ENCODE data around the gene BAZ2B.
"Not testable (repeated sequence)": the region's sequence is repeated elsewhere in the genome, so short reads cannot be mapped to it uniquely, and the experiment has no call there.

The BAZ2B gene

DNA sequence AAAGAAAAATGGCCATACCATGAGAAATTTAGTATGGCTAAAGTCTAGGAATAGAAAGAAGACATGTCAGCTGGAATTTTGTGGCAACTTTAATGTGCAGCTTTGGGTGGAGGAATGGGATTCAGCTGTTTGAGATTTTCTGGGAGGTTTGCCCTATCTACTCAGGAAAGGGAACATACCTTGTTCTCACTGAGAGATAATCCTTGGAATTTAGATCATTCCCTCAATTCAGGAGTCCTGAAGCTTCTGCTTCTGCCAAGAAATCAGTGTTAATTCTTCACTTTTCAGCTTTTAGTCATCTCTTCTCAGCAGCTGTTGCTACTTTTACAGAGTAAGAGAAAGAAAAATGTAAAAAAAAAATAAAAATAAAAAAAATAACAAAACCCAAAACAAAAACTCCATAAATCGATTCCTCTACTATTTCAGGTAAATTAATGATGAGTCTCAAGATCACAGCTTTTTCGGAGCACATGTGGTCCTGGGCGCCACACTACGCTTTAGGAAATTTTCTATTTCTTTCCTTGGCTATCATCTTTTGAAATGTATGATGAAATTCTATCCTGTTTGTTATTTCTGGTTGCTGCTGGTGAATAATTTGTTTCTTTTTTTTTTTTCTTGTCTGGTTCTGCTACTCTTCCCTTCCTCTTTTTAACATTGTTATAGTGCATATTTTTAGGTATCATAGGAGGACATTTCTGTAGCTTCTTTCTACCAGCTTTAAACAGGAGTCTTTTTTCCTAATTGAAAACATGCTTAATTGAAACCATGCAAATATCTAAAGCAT lies 18.9 kb upstream of the BAZ2B start:
- no peak overlapping the region for H3K4me3 ChIP-seq (ENCODE audit: low read depth, low read length)
- TF ChIP-seq CTCF (IDR thresholded peaks at IDR 0.05; ENCODE audit: borderline replicate concordance, insufficient read depth, low read depth, low read length), result no peak

- TF ChIP-seq CTCF (IDR thresholded peaks at IDR 0.05; ENCODE audit: borderline replicate concordance, insufficient read depth, low read depth, low read length), result no peak
- no peak overlapping the region for H3K4me3 ChIP-seq (ENCODE audit: low read depth, low read length)
These were observed 16.9 kb upstream of the BAZ2B start for GRCh38 chr2:159633219-159633618.

DNA sequence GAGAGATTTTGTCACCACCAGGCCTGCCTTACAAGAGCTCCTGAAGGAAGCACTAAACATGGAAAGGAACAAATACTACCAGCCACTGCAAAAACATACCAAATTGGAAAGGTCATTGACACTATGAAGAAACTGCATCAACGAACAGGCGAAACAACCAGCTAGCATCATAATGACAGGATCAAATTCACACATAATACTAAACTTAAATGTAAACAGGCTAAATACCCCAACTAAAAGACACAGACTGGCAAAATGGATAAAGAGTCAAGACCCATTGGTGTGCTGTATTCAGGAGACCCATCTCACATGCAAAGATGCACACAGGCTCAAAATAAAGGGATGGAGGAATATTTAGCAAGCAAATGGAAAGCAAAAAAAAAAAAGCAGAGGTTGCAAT lies 9.3 kb upstream of the BAZ2B start:
- not testable (repeated sequence) for H3K4me3 ChIP-seq (ENCODE audit: low read depth, low read length)

- TF ChIP-seq CTCF (IDR thresholded peaks at IDR 0.05; ENCODE audit: borderline replicate concordance, insufficient read depth, low read depth, low read length), result no peak
- no peak overlapping the region for H3K4me3 ChIP-seq (ENCODE audit: low read depth, low read length)
These were observed 7.1 kb upstream of the BAZ2B start for GRCh38 chr2:159623436-159623835.

DNA sequence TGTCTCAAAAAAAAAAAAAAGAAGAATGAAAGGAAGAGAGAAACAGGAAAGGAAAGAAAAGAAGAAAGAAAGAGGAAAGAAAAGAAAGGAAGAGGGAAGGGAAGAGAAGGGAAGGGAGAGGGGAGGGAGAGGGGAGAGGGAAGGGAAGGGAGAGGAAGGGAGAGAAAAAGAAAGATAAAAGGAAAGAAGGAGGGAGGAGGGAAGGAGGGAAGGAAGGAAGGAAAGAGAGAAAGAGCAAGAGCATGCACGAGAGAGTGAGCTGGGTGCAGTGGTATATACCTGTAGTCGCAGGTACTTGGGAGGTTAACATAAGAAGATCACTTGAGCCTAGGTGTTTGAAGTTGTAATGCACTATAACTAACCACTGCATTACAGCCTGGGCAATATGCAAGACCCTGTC lies 6.6 kb upstream of the BAZ2B start:
- TF ChIP-seq CTCF (IDR thresholded peaks at IDR 0.05; ENCODE audit: borderline replicate concordance, insufficient read depth, low read depth, low read length), result no peak

DNA sequence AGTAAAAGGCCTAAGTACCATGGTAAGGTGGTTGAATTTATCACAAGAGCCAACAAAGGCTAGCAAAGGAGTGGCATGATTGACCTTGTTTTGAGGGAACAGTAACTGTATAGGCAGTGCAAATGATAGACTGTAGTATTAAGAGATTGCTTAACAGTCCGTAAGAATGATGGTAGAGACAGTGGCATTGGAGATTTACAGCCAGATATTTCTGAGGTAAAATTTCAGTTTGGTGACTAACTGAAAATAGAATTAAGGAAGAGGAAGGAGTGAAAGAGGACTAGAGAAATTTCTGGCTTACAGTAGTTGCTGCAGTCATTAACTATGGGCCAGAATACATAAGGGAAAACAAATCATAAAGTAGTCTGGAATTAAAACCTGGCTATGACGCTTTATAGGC lies 4.4 kb upstream of the BAZ2B start:
- no peak for TF ChIP-seq CTCF (IDR thresholded peaks at IDR 0.05; ENCODE audit: borderline replicate concordance, insufficient read depth, low read depth, low read length)
- no peak overlapping the region for H3K4me3 ChIP-seq (ENCODE audit: low read depth, low read length)

More for the DNA sequence above, 6.6 kb upstream of the BAZ2B start:
- no peak overlapping the region for H3K4me3 ChIP-seq (ENCODE audit: low read depth, low read length)

DNA sequence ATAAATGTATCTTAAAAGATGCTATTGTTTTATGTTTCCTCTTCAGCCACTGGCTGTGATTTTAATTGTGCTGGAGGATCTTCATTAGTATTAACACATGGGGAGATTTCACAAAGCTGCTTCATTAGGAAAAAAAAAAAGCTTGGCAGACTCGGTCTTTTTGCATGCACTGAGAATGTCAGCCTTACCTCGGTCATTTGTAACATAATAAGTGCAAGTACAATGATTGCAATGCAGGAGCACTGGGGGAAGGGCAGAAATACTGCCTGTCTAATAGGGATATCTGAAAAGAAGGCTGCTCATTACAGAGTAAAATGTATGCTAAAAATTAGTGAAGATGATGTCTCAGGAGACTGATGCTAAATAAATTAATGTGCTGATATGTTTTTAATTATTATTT lies 1.3 kb upstream of the BAZ2B start:
- TF ChIP-seq CTCF (IDR thresholded peaks at IDR 0.05; ENCODE audit: borderline replicate concordance, insufficient read depth, low read depth, low read length), result no peak
- no peak overlapping the region for H3K4me3 ChIP-seq (ENCODE audit: low read depth, low read length)
